ENCODE data around the gene ATG13. TPM values are rescaled to one million over a fixed set of nuclear protein-coding genes. Genes with fewer than 3 reads are reported as not detected.

Gene ATG13
- total and polyA plus RNA-seq, 2 experiments from 2014 or later: 32.9 to 71.1 TPM

DNA sequence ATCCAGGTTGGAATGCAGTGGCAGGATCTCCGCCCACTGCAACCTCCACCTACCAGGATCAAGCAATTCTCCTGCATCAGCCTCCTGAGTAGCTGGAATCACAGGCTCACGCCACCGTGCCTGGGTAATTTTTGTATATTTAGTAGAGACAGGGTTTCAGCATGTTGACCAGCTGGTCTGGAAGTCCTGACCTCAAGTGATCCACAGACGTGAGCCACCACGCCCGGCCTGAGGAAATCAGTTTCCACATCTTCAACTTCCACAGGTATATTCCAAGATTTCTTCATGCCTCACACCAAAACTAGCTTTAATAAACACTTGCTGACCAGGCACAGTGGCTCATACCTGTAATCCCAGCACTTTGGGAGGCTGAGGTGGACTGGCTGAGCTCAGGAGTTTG lies 8.0 kb upstream of the ATG13 start:
- Mint-ChIP-seq H3K27me3 (ENCODE audit: insufficient read depth, low read depth, poor library complexity) (peaks cover 2% of the 10 kb centered on the region), H3K36me3 (ENCODE audit: low read depth) (no peaks in the 10 kb centered on the region), H3K27ac (no peak overlapping the region), H3K9me3 (no peaks in the 10 kb centered on the region; the same call in 2 of the 3 replicates), H3K4me1 (no peaks in the 10 kb centered on the region), H3K4me3 (no peak overlapping the region)
- Histone ChIP-seq H2AFZ (no peak overlapping the region), H3K4me2 (no peak overlapping the region), H3K79me2 (replicated peaks; ENCODE audit: insufficient read depth) (no peaks in the 10 kb centered on the region), H3K27ac (ENCODE audit: low read depth) (no peak overlapping the region), H3F3A (replicated peaks; ENCODE audit: low read depth) (no peaks in the 10 kb centered on the region), H3K4me1 (ENCODE audit: insufficient read depth) (no peaks in the 10 kb centered on the region), H3K36me3 (ENCODE audit: insufficient read depth) (no peaks in the 10 kb centered on the region), H3K27me3 (ENCODE audit: insufficient read depth) (no peaks in the 10 kb centered on the region), H3K4me3 (no peak overlapping the region), H3K9me2 (ENCODE audit: insufficient read depth) (no peaks in the 10 kb centered on the region), H4K20me1 (replicated peaks; ENCODE audit: insufficient read depth) (no peaks in the 10 kb centered on the region)
- TF ChIP-seq EZH2 (IDR thresholded peaks at IDR 0.05; ENCODE audit: low read depth, unreplicated experiment) (no peak), POLR2AphosphoS5 (IDR thresholded peaks at IDR 0.05; ENCODE audit: low read depth) (no peak), JUNB (IDR thresholded peaks at IDR 0.05; ENCODE audit: unreplicated experiment) (no peak), NANOG (IDR thresholded peaks at IDR 0.05; ENCODE audit: borderline replicate concordance) (no peak), EZH2phosphoT487 (IDR thresholded peaks at IDR 0.05; ENCODE audit: unreplicated experiment) (no peak), ZNF114 (CRISPR knock-in tag; IDR thresholded peaks at IDR 0.05) (no peak), CREB1 (CRISPR knock-in tag; IDR thresholded peaks at IDR 0.05; ENCODE audit: low read depth) (no peak), ZNF331 (CRISPR knock-in tag; IDR thresholded peaks at IDR 0.05; ENCODE audit: low read depth) (no peak), STAT1 (IDR thresholded peaks at IDR 0.05; ENCODE audit: unreplicated experiment) (no peak)
- TF ChIP-seq, protein P1, sequence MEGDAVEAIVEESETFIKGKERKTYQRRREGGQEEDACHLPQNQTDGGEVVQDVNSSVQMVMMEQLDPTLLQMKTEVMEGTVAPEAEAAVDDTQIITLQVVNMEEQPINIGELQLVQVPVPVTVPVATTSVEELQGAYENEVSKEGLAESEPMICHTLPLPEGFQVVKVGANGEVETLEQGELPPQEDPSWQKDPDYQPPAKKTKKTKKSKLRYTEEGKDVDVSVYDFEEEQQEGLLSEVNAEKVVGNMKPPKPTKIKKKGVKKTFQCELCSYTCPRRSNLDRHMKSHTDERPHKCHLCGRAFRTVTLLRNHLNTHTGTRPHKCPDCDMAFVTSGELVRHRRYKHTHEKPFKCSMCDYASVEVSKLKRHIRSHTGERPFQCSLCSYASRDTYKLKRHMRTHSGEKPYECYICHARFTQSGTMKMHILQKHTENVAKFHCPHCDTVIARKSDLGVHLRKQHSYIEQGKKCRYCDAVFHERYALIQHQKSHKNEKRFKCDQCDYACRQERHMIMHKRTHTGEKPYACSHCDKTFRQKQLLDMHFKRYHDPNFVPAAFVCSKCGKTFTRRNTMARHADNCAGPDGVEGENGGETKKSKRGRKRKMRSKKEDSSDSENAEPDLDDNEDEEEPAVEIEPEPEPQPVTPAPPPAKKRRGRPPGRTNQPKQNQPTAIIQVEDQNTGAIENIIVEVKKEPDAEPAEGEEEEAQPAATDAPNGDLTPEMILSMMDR (conservative IDR thresholded peaks at IDR 0.05; ENCODE audit: low read depth in 2 of 2): no peak
- TF ChIP-seq, protein P2, sequence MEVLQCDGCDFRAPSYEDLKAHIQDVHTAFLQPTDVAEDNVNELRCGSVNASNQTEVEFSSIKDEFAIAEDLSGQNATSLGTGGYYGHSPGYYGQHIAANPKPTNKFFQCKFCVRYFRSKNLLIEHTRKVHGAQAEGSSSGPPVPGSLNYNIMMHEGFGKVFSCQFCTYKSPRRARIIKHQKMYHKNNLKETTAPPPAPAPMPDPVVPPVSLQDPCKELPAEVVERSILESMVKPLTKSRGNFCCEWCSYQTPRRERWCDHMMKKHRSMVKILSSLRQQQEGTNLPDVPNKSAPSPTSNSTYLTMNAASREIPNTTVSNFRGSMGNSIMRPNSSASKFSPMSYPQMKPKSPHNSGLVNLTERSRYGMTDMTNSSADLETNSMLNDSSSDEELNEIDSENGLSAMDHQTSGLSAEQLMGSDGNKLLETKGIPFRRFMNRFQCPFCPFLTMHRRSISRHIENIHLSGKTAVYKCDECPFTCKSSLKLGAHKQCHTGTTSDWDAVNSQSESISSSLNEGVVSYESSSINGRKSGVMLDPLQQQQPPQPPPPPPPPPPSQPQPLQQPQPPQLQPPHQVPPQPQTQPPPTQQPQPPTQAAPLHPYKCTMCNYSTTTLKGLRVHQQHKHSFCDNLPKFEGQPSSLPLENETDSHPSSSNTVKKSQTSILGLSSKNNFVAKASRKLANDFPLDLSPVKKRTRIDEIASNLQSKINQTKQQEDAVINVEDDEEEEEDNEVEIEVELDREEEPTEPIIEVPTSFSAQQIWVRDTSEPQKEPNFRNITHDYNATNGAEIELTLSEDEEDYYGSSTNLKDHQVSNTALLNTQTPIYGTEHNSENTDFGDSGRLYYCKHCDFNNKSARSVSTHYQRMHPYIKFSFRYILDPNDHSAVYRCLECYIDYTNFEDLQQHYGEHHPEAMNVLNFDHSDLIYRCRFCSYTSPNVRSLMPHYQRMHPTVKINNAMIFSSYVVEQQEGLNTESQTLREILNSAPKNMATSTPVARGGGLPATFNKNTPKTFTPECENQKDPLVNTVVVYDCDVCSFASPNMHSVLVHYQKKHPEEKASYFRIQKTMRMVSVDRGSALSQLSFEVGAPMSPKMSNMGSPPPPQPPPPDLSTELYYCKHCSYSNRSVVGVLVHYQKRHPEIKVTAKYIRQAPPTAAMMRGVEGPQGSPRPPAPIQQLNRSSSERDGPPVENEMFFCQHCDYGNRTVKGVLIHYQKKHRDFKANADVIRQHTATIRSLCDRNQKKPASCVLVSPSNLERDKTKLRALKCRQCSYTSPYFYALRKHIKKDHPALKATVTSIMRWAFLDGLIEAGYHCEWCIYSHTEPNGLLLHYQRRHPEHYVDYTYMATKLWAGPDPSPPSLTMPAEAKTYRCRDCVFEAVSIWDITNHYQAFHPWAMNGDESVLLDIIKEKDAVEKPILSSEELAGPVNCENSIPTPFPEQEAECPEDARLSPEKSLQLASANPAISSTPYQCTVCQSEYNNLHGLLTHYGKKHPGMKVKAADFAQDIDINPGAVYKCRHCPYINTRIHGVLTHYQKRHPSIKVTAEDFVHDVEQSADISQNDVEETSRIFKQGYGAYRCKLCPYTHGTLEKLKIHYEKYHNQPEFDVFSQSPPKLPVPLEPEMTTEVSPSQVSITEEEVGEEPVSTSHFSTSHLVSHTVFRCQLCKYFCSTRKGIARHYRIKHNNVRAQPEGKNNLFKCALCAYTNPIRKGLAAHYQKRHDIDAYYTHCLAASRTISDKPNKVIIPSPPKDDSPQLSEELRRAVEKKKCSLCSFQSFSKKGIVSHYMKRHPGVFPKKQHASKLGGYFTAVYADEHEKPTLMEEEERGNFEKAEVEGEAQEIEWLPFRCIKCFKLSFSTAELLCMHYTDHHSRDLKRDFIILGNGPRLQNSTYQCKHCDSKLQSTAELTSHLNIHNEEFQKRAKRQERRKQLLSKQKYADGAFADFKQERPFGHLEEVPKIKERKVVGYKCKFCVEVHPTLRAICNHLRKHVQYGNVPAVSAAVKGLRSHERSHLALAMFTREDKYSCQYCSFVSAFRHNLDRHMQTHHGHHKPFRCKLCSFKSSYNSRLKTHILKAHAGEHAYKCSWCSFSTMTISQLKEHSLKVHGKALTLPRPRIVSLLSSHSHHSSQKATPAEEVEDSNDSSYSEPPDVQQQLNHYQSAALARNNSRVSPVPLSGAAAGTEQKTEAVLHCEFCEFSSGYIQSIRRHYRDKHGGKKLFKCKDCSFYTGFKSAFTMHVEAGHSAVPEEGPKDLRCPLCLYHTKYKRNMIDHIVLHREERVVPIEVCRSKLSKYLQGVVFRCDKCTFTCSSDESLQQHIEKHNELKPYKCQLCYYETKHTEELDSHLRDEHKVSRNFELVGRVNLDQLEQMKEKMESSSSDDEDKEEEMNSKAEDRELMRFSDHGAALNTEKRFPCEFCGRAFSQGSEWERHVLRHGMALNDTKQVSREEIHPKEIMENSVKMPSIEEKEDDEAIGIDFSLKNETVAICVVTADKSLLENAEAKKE (CRISPR knock-in tag; IDR thresholded peaks at IDR 0.05): no peak
- TF ChIP-seq, protein P3, sequence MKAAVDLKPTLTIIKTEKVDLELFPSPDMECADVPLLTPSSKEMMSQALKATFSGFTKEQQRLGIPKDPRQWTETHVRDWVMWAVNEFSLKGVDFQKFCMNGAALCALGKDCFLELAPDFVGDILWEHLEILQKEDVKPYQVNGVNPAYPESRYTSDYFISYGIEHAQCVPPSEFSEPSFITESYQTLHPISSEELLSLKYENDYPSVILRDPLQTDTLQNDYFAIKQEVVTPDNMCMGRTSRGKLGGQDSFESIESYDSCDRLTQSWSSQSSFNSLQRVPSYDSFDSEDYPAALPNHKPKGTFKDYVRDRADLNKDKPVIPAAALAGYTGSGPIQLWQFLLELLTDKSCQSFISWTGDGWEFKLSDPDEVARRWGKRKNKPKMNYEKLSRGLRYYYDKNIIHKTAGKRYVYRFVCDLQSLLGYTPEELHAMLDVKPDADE (IDR thresholded peaks at IDR 0.05): no peak
- TF ChIP-seq, protein P4, sequence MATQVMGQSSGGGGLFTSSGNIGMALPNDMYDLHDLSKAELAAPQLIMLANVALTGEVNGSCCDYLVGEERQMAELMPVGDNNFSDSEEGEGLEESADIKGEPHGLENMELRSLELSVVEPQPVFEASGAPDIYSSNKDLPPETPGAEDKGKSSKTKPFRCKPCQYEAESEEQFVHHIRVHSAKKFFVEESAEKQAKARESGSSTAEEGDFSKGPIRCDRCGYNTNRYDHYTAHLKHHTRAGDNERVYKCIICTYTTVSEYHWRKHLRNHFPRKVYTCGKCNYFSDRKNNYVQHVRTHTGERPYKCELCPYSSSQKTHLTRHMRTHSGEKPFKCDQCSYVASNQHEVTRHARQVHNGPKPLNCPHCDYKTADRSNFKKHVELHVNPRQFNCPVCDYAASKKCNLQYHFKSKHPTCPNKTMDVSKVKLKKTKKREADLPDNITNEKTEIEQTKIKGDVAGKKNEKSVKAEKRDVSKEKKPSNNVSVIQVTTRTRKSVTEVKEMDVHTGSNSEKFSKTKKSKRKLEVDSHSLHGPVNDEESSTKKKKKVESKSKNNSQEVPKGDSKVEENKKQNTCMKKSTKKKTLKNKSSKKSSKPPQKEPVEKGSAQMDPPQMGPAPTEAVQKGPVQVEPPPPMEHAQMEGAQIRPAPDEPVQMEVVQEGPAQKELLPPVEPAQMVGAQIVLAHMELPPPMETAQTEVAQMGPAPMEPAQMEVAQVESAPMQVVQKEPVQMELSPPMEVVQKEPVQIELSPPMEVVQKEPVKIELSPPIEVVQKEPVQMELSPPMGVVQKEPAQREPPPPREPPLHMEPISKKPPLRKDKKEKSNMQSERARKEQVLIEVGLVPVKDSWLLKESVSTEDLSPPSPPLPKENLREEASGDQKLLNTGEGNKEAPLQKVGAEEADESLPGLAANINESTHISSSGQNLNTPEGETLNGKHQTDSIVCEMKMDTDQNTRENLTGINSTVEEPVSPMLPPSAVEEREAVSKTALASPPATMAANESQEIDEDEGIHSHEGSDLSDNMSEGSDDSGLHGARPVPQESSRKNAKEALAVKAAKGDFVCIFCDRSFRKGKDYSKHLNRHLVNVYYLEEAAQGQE (IDR thresholded peaks at IDR 0.05; ENCODE audit: unreplicated experiment): no peak
- ATAC-seq: no peak
- DNase-seq (ENCODE audit: low spot score): no peak
